DND-41 (cell line): ENCODE results near the gene KAZALD1.

Experiments used
- CTCF ChIP-seq: IDR thresholded peaks from 2 replicates; pipeline ENCODE4 v1.5.1; 2012; ENCODE audit warnings: borderline replicate concordance, low read length, moderate library complexity, mild to moderate bottlenecking; ENCODE audit not compliant: poor library complexity, severe bottlenecking; ENCODE audit errors: extremely low read depth
- EZH2 ChIP-seq: IDR thresholded peaks from 3 replicates; pipeline ENCODE4 v1.6.1; 2012; ENCODE audit warnings: borderline replicate concordance, low read depth, mild to moderate bottlenecking, moderate library complexity, low read length, inconsistent platforms; ENCODE audit not compliant: severe bottlenecking

GRCh38 chr10:101090597-101090996 lies 28.8 kb downstream of the KAZALD1 start:
- no peak for TF ChIP-seq CTCF
- TF ChIP-seq EZH2, result no peak
